IPS-NIHi11 (cell line): ENCODE results near the gene MARVELD1.

Experiments
- DNase-seq: peaks from one replicate; pipeline ENCODE4 v3.0.0; 2012; ENCODE audit warnings: mixed read lengths, low spot score

MARVELD1 gene

DNA sequence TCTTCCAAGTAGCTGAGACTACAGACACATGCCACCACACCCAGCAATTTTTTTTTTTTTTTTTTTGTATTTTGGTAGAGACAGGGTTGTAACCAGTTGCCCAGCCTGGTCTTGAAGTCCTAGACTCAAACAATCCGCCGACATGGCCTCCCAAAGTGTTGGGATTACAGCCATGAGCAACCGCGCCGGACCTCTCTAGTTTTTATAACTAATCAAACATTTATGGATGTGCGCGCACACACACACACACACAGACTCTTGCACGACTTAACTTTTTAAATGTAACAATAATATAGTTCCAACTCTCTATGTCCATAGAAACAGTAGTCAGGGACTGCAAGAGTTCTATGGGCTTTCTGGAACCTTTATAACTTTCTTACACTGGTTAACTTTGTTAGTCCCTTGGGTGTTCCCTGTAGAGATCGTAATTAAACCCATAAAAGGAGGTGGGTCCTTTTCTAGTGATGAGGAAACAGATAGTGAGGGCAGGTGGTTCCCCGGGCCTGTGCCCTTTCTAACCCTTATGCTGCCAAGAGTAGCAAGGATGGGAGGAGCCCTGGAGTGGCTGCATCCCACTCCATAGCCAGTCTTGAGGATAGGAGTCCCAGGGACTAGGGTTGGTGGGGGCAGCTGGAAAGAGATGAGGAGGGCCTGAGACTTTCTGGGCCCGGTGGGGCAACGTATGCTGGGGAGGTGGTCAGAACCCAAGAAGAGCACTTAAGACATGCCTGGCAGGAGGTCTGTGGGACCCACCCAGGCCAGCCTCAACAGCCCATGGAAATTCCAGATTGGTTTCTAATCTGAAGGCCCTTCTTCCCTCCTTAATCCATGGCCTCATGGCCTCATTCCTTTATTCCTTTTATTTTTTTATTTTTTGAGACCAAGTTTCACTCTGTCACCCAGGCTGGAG lies 8.6 kb downstream of the MARVELD1 start:
- DNase-seq: no peak

DNA sequence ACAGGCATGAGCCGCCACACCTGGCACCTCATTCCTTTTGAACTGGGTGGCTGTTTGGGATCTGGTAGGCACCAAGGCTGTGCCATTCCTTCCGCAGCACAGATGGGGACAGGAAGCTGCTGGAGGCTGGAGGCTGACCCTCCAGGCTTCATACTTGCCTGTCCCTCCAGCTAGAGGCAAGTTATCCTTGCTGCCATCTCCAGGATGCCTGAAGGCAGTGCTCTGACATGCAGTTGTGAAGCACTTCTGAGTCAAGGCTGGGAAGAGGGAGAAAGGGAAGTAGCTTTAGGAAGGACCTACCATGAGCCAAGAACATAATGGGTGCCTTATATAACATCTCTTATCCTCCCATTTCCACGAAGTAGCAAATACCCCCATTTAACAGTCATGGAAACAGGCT lies 9.5 kb downstream of the MARVELD1 start:
- DNase-seq: no peak

DNA sequence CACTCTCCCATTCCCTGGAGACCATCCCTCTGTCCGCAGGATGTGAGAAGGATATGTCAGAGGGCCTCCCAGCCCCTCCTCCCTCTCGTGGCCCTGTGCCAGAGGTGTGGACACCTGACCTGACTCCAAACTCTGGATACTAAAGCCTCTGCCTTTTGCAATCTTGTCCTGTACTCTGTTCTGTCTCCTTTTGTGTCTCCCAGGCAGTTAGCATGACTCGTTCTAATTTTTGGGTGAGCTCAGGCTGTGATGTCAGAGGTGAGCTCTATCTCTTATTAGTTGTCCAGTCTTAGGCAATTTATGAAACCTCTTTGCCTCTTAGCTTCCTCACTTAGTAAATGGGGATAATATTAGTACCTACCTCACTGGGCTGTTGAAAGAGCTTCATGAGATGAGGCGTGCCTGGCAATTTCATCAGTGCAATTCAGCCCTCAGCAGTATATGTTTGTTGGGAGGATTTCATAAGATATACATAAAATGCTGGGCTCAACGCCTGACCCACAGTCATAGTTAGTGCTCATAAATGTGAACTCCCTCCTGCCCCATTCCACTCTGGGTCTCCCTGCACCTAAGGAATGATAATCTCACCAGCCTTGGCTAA lies 10.9 kb downstream of the MARVELD1 start:
- DNase-seq: no peak

DNA sequence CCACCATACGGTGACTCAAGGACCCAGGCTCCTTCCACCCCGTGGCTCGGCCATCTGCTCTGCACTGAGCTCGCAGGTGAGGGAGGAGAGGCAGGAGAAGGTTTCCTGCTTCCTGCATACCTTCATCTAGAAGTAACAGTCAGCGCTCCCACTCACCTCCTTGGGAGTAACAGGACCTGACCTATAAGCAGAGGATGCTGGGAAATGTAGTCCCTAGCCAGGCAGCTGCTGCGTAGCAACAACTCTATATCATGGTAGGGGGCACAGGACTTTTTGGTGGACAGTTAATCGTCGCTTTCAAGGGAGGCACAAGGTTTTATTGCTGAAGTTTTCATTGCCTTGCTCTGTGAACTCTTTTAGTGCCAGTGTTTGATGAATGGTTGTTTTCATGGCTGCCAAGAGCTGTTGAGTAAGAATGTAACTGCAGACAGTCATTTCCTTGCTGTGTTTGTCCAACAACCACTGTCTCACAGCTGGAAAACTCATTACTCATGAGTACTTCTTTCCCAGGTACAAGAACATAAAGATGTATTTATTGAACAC lies 13.2 kb downstream of the MARVELD1 start:
- peak; percentile 63 for DNase-seq

DNA sequence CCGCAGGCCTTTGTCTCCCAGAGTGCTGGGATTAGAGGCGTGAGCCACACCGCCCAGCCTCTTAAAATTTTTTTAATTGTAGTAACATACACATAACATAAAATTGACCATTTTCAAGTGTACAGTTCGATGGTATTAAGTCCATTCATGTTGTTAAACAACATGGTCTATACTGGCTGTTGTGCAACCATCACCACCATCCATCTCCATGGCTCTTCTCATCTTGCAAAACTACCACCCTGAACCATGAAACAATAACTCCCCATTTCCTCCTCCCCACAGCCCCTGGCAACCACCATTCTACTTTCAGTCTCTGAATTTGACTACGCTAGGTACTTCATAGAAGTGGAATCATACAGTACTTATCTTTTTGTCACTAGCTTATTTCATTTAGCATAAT lies 15.5 kb downstream of the MARVELD1 start:
- DNase-seq: no peak

DNA sequence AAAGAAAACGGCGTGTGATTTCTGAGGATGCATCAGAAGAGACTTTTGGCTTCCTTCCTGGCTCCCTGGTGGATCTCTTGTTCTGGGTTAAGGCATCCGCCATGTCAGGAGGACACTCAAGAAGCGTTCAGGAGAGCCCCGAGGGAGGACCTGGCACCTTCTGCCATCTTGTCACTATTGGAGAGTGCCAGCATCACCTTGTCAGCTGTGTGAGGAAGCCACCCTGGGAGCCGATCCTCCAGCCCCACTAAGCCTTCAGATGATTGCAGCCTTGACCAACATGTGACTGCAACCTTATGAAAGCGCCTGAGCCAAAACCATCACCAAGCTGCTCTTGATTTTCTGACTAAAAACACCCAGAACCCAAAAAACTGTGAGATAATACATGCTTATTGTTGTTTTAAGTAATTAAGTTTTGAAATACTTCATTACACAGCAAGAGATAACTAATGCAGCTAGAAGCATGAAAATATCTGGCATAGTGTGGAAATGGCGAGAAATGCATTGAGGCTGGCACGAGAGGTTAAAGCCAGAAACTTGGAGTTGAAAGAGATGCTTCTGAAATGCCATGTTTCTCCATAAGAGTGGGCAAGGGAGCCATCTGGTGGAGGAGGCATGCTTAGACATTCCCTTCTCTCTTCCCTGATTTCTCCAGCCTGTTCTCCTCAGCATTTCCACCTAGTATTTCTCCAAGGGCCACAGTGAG lies 18.0 kb downstream of the MARVELD1 start:
- DNase-seq: peak; percentile 68

DNA sequence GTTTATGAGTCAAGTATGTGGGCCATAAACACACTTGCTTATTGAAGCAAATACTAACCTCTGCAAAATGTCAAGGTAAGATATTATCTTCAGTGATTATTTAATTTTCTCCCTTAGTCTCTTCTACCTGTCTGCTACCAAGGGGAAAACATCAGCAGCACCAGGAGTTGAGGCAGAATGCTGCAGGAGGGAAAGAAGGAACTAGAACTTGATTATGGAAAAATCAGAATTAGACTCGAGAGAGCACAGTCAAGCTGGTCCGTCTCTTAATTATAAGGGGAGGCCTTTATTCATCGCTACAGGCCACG lies 18.5 kb downstream of the MARVELD1 start:
- DNase-seq: no peak

DNA sequence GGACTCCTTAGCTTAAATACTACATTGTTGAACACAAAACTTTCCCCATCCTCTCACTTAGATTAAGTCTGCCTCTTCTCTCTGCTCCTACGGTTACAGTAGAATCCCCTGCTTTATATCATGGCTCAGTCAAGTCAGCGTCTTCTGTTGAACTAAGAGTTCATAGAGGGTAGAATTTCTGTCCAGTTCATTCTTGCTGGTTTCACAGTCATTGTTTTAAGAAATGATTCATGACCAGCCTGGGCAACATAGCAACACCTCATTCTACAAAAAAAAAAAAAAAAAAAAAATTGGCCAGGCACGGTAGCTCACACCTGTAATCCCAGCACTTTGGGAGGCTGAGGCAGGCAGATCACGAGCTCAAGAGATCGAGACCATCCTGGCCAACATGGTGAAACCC lies 19.7 kb downstream of the MARVELD1 start:
- DNase-seq: no peak

DNA sequence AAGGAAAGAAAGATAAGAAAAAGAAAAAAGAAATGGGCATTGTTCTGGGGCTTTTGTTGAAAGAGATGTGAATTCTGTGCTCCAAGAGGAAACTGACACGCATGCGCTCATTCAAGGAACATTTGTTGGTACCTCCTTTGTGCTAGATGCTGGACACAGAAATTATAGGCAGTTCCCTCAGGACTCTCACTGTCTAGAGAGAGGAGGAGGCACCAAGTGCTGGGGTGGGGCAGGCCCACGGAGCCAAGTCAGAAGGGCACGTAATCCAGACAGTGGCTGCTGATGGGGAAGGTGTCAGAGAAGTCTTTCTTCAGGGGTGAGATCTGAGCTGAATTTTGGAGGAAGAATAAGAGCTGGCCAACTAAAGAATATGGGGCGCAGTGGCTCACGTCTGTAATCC lies 20.5 kb downstream of the MARVELD1 start:
- no peak for DNase-seq

DNA sequence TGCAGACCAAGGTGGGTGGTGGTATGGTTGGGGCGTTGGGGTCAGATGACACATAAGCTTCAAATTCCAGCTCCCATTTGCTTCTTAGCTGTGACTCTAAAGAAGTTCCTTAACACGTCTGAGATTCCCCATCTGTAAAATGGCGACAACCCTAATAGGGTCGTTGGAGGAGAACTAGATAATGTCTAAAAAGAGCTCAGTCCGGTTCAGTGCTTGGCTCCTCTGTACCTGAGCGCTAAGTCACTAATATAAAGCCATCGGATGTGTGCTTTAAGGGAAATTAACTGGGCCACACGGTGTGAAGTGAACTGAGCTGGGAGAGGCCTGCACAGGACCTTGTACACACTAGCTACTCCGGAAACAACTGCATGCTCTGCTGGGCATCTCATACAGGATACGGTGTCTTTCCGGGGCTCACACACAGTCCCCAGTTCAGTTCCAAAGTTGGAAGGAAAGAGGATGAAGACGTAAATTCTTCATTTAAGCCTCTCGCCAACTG lies 22.9 kb downstream of the MARVELD1 start:
- no peak for DNase-seq

DNA sequence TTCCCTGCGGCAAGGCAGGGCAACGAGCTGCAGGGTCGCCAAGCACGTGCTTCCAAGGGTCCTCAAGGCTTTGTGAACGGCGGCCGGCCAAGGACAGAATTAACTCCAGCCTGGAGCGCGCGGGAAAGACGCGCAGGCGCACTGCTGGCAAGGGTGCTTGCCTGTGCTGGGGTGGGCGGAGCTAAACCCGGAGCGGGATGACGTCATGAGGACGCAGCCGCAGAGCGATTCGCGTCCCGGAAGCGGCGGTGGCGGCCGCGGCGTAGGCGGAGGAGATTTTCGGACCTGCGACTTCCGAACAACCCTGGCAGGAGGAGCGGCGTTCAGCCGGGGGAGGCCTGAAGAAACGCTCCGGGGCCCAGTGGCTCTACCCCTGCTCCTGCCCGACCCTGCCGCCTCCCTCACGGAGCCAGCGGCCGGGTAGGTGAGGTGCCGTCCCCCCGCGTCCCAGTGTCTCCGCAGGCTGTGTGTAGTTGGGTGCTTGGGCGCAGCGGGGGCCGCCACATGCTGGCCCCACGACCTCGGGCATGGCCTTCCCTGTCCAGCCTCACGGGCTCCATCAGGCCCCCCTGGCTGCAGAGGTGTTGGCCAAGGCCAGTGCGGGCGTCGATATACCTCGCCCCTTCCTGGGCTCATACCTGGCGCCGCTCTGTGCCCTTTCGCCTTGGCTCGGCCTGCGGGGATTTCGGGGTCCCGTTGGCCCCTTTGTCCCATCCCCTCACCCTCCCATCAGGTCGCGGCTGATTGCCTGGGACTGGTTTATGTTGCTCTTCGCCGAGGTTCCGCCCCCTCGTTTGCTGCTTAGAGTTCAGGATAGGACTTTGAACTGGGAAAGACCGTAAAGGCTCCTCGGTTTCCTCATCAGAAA lies 23.6 kb downstream of the MARVELD1 start, which contains the start of gene ZFYVE27:
Gene ZFYVE27 (plus strand): TSS at position 227 of the 868 bp plus-strand sequence. CDS start 1,350 bp downstream, outside the sequence.
- peak; percentile 99 for DNase-seq

DNA sequence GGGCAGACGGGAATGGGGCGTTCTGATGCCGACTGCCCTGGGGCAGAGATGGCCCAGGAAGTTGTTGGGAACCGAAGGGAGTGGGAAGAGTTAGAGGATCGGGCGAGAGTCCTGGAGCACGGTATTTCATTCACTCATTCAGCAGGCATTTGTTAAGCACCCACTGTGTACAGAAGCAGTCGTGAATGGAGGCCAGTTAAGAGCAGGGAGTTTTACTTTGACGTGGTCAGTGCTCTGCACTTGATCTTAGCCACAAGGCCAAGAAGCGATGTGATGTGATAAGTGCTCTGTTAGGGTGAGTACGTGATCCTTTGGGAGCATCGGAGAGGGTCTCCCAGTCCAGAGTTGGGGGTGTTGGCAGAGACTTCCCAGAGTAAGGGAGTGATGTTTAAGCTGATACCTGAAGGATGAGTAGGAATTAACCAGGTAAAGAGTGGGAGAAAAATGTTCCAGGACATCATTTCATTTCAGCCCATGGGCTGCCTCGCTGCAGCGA lies 24.3 kb downstream of the MARVELD1 start:
- DNase-seq: no peak

DNA sequence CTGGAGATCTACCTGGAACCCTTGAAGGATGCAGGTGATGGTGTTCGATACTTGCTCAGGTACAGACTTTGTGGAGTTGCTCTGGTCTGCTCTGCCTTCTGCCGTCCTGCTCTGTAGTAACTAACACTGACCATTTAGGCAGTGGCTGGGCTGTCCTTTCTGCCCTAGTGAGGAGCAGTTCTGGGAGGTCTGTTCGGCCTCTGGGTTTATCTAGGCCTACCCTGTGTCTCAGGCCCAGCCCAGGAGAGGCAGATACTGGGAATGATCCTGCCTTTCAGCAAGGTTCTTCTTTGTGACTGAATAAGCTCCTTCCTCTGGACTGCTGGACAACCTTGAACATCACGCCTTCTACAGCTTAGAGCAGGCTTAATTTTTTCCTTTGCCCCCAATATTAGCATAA lies 25.1 kb downstream of the MARVELD1 start:
- no peak for DNase-seq

DNA sequence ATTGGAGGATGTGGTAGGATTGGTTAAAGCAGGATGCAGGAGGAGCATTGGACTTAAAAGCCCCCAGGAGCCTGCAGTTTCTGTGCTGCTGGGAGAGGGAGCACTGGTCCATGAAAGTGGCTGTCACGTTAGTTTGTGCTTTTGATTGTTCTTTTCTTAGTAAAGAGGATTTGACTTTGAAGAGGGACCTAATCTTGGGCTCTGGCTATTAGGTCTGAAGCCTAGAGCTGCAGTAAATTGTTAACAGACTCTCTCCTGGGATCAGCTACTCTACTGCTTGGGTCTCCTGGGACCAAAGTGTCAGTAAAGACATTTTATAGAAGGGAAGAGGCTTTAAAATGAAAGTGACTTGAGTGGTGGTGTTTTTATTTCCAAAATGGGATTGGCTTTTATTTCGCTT lies 27.1 kb downstream of the MARVELD1 start:
- no peak for DNase-seq

DNA sequence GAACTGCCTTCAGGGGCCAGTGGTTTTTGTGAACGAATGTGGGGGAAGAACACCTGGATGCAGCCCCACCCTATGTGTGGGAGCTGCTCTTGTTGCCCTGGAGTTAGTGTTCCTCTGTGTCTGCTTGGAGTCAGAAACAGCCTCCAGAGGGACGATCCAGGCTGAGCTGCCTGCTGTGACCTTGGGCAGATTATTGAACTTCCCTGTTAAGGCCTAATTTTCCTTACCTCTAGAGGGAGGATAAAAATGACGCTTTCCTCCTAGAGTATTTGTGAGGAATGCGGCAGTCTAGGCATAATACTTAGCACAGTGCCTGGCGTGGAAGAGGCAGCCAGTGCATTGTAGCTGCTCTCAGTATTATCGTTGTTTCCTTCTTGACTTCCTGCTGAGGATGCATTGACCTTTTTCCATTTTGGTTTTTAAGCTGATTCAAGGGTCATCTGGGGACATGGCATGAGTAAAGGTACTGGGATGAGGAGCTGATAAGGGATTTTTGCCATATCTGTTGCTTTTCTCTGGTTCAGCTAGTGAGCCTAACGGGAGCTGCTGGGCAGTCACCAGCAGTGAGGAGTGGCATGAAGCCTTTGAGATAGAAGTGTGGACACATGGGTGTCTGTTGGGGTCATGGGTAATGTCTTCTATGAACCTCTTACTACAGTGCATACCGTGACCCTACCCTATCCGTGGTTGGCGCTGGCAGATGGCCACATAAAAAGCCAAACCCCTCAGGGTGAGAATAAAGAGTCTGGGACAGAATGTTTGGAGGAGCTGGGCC lies 29.8 kb downstream of the MARVELD1 start:
- DNase-seq: no peak

DNA sequence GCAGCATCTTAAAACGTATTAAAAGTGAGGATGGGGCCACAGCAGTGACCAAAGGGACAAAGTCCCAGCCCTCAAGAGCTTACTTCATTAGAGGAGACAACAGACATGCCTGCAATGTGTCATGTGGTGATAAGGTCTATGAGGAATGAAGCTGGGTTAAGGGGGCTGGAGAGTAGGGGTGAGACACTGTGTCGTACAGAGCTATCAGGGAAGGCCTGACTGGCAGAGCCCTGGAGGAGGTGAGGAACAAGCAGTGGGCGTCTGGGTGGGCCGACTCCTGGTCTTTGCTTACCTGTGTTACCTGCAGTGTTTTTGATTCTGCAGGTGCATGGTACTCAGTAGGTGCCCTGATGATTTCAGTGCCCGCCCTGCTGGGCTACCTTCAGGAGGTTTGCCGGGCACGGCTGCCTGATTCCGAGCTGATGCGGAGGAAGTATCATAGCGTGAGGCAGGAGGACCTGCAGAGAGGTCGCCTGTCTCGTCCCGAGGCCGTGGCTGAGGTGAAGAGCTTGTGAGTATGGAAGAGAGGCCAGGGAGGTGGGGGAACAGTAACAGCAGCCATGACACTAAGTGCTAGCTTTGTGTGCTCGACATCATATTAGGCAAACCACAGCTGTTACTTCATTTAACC lies 31.0 kb downstream of the MARVELD1 start:
- no peak for DNase-seq

DNA sequence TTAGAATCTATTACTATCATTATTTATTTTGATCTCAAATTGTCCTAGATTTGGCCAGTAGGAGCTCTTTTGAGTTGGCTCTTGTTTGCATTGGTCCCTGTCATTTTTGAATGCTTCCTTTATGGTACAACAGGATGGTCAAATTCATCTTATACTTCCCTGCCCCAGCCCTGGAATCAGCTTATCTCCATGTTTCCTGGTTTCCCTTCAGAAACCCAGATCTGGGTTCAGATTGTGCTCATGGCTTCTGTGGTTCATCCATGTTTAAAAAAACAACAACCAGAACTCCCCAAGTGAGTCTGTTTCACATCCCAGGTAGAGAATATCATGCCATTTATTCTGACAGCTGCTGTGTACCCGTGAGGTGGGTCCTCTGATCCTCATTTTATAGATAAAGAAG lies 34.0 kb downstream of the MARVELD1 start:
- DNase-seq: no peak

DNA sequence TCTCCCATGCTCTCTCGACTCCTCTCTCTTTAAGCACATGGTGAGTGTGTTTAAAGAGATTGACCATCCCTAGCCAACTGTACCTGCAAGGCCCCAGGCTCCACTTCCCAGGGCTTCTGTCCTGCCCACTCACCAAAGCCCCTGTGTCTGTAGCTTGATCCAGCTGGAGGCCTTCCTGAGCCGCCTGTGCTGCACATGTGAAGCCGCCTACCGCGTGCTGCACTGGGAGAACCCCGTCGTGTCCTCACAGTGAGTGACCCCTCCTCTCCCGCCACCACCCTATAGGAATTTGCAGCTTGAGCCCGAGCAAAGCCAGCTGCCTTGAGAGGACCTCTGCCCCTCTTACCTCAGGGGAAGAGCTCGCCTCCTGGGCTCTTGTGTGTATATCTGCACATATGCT lies 34.6 kb downstream of the MARVELD1 start:
- no peak for DNase-seq

DNA sequence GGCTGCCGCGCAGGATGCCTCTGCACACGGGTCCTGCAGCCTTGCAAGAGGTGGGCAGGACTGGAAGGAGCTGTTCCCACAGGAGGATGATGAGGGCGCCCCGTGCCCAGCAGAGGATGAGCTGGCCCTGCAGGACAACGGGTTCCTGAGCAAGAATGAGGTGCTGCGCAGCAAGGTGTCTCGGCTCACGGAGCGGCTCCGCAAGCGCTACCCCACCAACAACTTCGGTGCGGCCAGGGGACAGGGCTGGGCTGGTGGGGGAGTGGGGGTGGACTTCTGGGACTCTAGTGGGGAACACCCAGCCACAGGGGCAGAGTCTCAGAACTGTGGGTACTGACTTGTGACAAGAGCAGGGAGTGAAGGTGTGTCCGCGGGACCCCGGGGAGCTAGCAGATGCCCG lies 39.4 kb downstream of the MARVELD1 start:
- no peak for DNase-seq

DNA sequence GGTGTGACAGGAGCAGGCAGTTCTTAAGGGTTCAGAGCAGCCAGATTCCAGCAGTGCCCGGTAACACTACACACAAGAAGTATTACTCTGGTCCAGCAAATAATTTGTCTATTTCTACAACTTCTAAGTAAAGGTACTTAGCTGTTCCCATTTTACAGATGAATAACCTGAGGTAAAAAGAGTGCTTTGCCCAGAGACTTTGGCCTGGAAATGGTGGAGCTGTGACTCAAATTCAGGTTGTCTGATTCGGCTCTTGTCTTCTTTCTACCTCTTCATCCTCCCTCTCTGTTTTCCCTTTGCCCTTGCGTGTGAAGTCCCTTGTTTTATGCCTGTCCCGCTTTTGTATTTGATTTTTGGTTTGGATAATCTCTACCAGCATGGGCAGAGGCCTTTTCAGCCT lies 41.2 kb downstream of the MARVELD1 start:
- DNase-seq: no peak
